ENCODE measurements around the gene LAMA1.

DNA sequence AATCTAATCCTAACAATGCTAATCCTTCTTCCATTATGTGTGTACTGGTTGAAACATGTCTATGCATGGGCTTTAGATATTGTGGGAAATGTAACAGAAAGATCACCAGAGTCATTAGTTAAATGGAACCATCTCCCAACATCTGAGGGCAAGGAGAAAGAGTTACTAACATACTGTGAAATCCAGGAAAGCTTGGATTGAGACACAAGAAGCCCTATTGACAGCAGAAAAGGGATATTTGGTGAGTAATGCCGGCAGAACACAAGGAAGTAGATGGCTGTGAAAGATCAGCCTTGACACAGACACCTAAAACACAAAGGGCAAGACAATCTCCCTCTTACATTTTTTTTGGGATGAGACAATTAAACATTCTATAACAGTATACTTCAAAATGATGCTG, 28.5 kb upstream of the LAMA1 start:
- TF ChIP-seq, protein P1, sequence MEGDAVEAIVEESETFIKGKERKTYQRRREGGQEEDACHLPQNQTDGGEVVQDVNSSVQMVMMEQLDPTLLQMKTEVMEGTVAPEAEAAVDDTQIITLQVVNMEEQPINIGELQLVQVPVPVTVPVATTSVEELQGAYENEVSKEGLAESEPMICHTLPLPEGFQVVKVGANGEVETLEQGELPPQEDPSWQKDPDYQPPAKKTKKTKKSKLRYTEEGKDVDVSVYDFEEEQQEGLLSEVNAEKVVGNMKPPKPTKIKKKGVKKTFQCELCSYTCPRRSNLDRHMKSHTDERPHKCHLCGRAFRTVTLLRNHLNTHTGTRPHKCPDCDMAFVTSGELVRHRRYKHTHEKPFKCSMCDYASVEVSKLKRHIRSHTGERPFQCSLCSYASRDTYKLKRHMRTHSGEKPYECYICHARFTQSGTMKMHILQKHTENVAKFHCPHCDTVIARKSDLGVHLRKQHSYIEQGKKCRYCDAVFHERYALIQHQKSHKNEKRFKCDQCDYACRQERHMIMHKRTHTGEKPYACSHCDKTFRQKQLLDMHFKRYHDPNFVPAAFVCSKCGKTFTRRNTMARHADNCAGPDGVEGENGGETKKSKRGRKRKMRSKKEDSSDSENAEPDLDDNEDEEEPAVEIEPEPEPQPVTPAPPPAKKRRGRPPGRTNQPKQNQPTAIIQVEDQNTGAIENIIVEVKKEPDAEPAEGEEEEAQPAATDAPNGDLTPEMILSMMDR (conservative IDR thresholded peaks at IDR 0.05; ENCODE audit: low read depth, low read length): no peak
- no peak for TF ChIP-seq EZH2 (IDR thresholded peaks at IDR 0.05; ENCODE audit: low read length, unreplicated experiment)
